Fibroblast of lung (primary cell): ENCODE measurements around the gene WDR36. TPM values are rescaled to one million over a fixed set of nuclear protein-coding genes. Genes with fewer than 3 reads are reported as not detected.

ENCODE experiments used
- DNase-seq, 2 donors: peaks; one replicate each; pipeline versions ENCODE4 v3.0.0 to v3.0.0-alpha.2; 2010; ENCODE audit warnings: low read depth in 2 of 2
- H2AFZ ChIP-seq: 2 replicates; pipeline ENCODE4 v1.5.1; 2012; ENCODE audit warnings: low read length, control low read depth, inconsistent platforms
- H3K27ac ChIP-seq: 2 replicates; pipeline ENCODE4 v1.5.1; 2011; ENCODE audit warnings: low read length, control low read depth; ENCODE audit not compliant: insufficient read depth
- H3K27me3 ChIP-seq: 2 replicates; pipeline ENCODE4 v1.5.1; 2011; ENCODE audit warnings: mild to moderate bottlenecking, low read length; ENCODE audit not compliant: control insufficient read depth, insufficient read depth
- H3K36me3 ChIP-seq: 2 replicates; pipeline ENCODE4 v1.5.1; 2011; ENCODE audit warnings: low read length; ENCODE audit not compliant: control insufficient read depth, insufficient read depth
- H3K4me1 ChIP-seq: 2 replicates; pipeline ENCODE4 v1.5.1; 2011; ENCODE audit warnings: low read length; ENCODE audit not compliant: control insufficient read depth, insufficient read depth; ENCODE audit errors: extremely low read depth
- H3K4me2 ChIP-seq: 2 replicates; pipeline ENCODE4 v1.5.1; 2011; ENCODE audit warnings: low read length, control low read depth; ENCODE audit not compliant: insufficient read depth; ENCODE audit errors: extremely low read depth
- H3K4me3 ChIP-seq, 4 experiments: fragments of 200-600 bp in 1 of 4; sonication (generic) in 1 of 4; replicated peaks in 1 of 4; 2 replicates each; pipeline ENCODE4 v1.5.1; 2011 to 2016; ENCODE audit warnings: low read length in 4 of 4, low read depth in 3 of 4, mild to moderate bottlenecking in 3 of 4, control low read depth in 2 of 4, inconsistent platforms in 1 of 4, mixed read lengths in 1 of 4; ENCODE audit not compliant: insufficient read depth in 1 of 4; ENCODE audit errors: control extremely low read depth in 1 of 4
- H3K79me2 ChIP-seq: 2 replicates; pipeline ENCODE4 v1.5.1; 2012; ENCODE audit warnings: mild to moderate bottlenecking, low read length, inconsistent platforms; ENCODE audit not compliant: control insufficient read depth, insufficient read depth
- H3K9ac ChIP-seq: 2 replicates; pipeline ENCODE4 v1.5.1; 2011; ENCODE audit warnings: mild to moderate bottlenecking, low read length, control low read depth; ENCODE audit not compliant: insufficient read depth
- H3K9me3 ChIP-seq: 2 replicates; pipeline ENCODE4 v1.5.1; 2012; ENCODE audit warnings: low read depth, low read length; ENCODE audit not compliant: control insufficient read depth, insufficient read depth
- H4K20me1 ChIP-seq: 2 replicates; pipeline ENCODE4 v1.5.1; 2011; ENCODE audit warnings: low read length; ENCODE audit not compliant: control insufficient read depth, insufficient read depth; ENCODE audit errors: extremely low read depth
- EZH2 ChIP-seq: IDR thresholded peaks from 2 replicates; pipeline ENCODE4 v1.5.1; 2012; ENCODE audit warnings: low read length, control low read depth, mild to moderate bottlenecking; ENCODE audit errors: missing control alignments
- polyA plus RNA-seq, 2 donors: library from polyadenylated mRNA; depleted of rRNA in 1 of 2; stranded (reverse) in 1 of 2; unstranded in 1 of 2; fragments of >200 nt; gene quantifications; 2 replicates each; pipeline ENCODE4 v1.2.1, GENCODE V29; 2011 to 2012; ENCODE audit warnings: missing spikeins in 1 of 2
- total RNA-seq: library from RNA; depleted of rRNA; stranded (reverse); fragments of >200 nt; gene quantifications from 2 replicates; pipeline ENCODE4 v1.2.1, GENCODE V29; 2014
- TF ChIP-seq, protein P1 (sequence below), 2 donors: IDR thresholded peaks in 1 of 2; conservative IDR thresholded peaks in 1 of 2; 1 replicate in 1 of 2; 2 replicates in 1 of 2; pipeline ENCODE4 v1.5.1; 2011 to 2012; ENCODE audit warnings: low read length in 2 of 2, control low read depth in 1 of 2, inconsistent platforms in 1 of 2, low read depth in 1 of 2, mild to moderate bottlenecking in 1 of 2

Gene WDR36
- total and polyA plus RNA-seq, 2 donors (not counting 1 experiment from before 2014, with no cell fraction given) = 34.7 to 55.8 TPM

DNA sequence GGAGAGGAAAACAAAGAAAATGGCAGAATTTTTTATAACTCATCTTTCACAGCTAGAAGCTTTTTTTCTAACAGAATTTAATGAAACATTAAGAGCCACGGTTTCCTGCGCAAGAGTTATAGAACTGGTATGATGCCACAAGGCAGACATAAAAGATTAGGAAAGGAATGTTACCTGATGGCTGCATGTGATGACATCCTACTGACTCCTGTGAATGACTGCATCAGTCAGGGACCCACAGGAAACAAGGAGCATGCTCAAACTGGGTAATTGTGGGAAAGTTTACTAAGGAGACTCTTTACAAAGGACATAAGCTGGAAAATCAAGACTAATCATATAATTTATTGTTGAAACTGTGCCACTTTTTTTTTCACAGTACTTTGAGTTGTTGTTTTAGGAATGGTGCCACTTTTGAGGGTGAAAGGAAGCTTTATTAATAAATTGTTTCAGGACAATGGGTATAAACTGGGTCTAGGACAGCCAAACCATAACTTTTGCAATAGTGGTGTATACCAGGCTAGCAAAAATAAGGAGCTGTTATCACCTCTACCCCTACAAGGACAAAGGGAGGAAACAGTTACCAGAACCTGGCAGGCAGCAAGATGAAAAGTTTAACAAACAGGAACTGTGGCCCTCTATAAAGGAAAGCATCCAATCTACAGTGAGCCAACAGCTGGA lies 25.7 kb upstream of the WDR36 start:
- no peak for DNase-seq
- Histone ChIP-seq H3K4me2 (no peak overlapping the region), H2AFZ (no peak overlapping the region), H3K4me1 (peaks cover 5% of the 10 kb centered on the region), H3K9me3 (no peaks in the 10 kb centered on the region), H3K36me3 (no peaks in the 10 kb centered on the region), H3K79me2 (no peaks in the 10 kb centered on the region), H4K20me1 (no peaks in the 10 kb centered on the region), H3K9ac (no peak overlapping the region), H3K27ac (no peak overlapping the region), H3K27me3 (no peaks in the 10 kb centered on the region), H3K4me3 (no peak overlapping the region)
- TF ChIP-seq EZH2 = no peak
- TF ChIP-seq, protein P1, sequence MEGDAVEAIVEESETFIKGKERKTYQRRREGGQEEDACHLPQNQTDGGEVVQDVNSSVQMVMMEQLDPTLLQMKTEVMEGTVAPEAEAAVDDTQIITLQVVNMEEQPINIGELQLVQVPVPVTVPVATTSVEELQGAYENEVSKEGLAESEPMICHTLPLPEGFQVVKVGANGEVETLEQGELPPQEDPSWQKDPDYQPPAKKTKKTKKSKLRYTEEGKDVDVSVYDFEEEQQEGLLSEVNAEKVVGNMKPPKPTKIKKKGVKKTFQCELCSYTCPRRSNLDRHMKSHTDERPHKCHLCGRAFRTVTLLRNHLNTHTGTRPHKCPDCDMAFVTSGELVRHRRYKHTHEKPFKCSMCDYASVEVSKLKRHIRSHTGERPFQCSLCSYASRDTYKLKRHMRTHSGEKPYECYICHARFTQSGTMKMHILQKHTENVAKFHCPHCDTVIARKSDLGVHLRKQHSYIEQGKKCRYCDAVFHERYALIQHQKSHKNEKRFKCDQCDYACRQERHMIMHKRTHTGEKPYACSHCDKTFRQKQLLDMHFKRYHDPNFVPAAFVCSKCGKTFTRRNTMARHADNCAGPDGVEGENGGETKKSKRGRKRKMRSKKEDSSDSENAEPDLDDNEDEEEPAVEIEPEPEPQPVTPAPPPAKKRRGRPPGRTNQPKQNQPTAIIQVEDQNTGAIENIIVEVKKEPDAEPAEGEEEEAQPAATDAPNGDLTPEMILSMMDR (conservative IDR thresholded peaks at IDR 0.05 in 1 of 2, IDR thresholded peaks at IDR 0.05 in 1 of 2; ENCODE audit: low read depth in 1 of 2, low read length in 2 of 2) = no peak

DNA sequence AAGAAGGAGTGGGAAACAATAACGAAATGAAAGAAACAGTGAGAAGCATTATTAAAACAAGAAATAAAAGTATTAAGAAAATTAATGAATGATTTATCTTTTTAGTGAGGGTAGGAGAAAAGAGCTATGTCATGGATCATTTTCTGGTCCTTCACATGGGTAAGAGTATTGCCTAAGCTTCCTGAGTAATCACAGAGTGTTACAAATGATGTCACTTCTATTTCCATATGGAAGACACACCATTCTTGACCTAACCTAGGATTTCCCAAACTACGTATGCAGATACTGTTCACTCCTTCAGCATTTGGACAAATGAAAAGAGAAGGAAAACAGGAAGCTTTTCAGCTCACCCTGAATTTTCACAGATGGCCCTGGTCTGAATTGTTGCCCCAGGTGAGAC lies 23.9 kb upstream of the WDR36 start:
- H3K4me2 ChIP-seq = no peak overlapping the region
- peak in 1 of 2 donors; percentile 70 for DNase-seq
- H3K9me3 ChIP-seq = no peaks in the 10 kb centered on the region
- H2AFZ ChIP-seq = no peak overlapping the region
- H3K27me3 ChIP-seq = no peaks in the 10 kb centered on the region
- H3K36me3 ChIP-seq = no peaks in the 10 kb centered on the region
- H3K9ac ChIP-seq = no peak overlapping the region
- H3K4me1 ChIP-seq = peaks cover 8% of the 10 kb centered on the region
- no peak overlapping the region for H3K4me3 ChIP-seq
- no peak for TF ChIP-seq EZH2
- TF ChIP-seq, protein P1 (conservative IDR thresholded peaks at IDR 0.05 in 1 of 2, IDR thresholded peaks at IDR 0.05 in 1 of 2; ENCODE audit: low read depth in 1 of 2, low read length in 2 of 2) = no peak
- H4K20me1 ChIP-seq = no peaks in the 10 kb centered on the region
- H3K27ac ChIP-seq = no peak overlapping the region
- H3K79me2 ChIP-seq = no peaks in the 10 kb centered on the region

DNA sequence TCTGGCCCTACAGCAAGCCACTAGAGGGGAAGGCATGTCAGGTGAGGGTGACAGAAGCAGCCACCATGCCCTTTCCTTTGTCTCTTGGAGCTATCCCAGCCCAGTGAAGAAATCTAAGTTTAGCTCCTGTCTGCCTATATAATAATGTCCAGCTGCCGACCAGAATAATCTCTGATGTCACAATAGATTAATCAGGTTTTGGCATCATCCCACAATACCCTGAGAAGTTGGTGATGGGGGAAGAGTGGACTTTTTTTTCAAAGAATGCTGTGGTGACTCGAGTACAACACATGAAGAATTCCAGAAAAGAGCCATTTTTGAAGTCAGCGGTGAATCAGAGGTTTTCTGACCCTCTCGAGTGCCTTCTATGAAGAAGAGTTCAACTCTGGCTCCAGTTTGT lies 22.3 kb upstream of the WDR36 start:
- Histone ChIP-seq H3K27ac (peak overlapping the region; percentile 10), H3K9me3 (no peaks in the 10 kb centered on the region), H3K4me1 (peaks cover 13% of the 10 kb centered on the region), H2AFZ (peak overlapping the region; percentile 28), H3K79me2 (peaks cover 7% of the 10 kb centered on the region), H3K9ac (no peak overlapping the region), H4K20me1 (no peaks in the 10 kb centered on the region), H3K4me3 (no peak overlapping the region), H3K4me2 (no peak overlapping the region), H3K36me3 (no peaks in the 10 kb centered on the region), H3K27me3 (no peaks in the 10 kb centered on the region)
- TF ChIP-seq, protein P1 (conservative IDR thresholded peaks at IDR 0.05 in 1 of 2, IDR thresholded peaks at IDR 0.05 in 1 of 2; ENCODE audit: low read depth in 1 of 2, low read length in 2 of 2) = no peak
- TF ChIP-seq EZH2 = no peak
- peak; percentile 73 to 86 for DNase-seq
